ACHN (cell line): ENCODE data around the gene BARHL1.
"Not testable (repeated sequence)": the region's sequence is repeated elsewhere in the genome, so short reads cannot be mapped to it uniquely, and the experiment has no call there.

Experiments used
- DNase-seq: peaks from one replicate; pipeline ENCODE4 v3.0.0-alpha.2; 2015
- in situ Hi-C: cut with HindIII; loops from 2 replicates; pipeline ENCODE4 v1.10.0; 2017; ENCODE audit warnings: low sequenced_read_pairs, low pct_ligation_motif_present, low pct_unique_long_range_greater_than_20kb

Gene BARHL1

DNA sequence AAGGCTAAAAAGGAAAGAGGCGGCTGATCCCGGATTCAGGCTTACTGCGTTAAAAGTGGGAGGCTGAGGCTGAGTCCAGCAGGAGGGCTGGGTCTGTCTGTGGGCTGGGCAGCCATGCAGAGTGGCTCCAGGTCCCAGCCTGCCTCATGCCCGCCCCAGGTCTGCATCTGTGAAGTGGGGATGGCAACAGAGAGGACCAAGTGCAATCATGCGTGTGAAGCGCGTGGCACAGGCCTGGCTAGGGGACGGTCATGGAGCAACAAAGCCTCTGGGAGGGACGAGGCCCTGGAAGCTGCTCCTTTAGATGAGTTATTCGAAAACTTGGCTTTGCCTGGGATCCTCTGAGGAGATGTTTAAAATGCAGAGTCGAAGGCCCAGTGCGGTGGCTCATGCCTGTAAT lies 30.4 kb upstream of the BARHL1 start:
- in situ Hi-C loops = no loop called here
- DNase-seq = no peak

GRCh38 chr9:132554755-132555154 lies 27.7 kb upstream of the BARHL1 start:
- DNase-seq = no peak
- in situ Hi-C loops = no loop called here

GRCh38 chr9:132555528-132555927 lies 26.9 kb upstream of the BARHL1 start:
- in situ Hi-C loops = no loop called here
- DNase-seq = no peak

- in situ Hi-C loops = no loop called here
- no peak for DNase-seq
These were observed 26.2 kb upstream of the BARHL1 start for GRCh38 chr9:132556235-132556634.

DNA sequence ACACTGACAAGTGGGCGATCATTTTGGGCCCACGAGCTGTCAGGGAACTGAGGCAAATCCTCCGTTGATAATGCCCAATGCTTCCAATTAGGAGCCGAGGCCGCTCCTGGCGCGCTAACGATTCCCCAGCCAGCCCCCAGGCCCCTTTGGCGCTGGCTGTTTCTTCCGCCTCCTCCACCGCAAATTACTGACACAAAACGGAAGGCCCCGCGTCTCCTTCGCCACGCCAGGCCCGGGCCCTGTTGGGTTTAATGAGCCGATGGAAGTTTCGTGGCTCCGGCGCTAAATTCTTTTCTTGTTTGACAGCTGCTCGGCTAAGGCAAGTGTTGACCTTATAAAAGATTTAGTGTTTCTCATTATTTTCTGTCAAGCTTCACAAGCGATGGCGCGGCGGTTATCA lies 25.7 kb upstream of the BARHL1 start:
- in situ Hi-C loops = no loop called here
- no peak for DNase-seq

GRCh38 chr9:132557159-132557558 lies 25.2 kb upstream of the BARHL1 start:
- no peak for DNase-seq
- in situ Hi-C loops = no loop called here

- in situ Hi-C loops = no loop called here
- DNase-seq = no peak
These were observed 22.7 kb upstream of the BARHL1 start for GRCh38 chr9:132559711-132560110.

DNA sequence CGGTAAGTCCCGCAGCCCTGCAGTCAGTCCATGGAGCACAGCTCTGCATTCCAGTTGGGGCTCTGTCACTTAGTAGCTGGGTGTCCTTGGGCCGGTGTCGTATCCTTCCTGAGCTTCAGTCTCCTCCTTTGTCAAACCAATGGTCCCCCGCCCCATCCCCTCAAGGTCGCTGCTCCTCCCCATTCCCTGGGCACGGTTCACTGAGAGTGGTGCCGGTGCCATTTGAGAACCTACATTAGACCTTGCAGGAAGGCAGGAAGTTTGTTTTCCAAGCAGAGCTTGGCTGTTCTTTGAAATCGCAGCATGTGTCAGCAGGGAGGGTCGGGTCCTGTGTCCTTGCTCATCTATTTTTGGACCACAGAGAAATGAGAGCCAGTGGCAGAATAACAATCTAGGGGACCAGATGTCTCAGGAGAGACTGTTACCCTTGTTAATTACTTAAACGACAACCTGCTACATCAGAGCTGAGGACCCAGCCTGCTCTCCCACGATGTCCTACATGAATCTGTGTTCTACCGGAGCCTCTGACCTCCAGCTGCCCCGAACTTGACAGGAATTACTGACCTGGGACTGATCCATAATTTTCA lies 21.7 kb upstream of the BARHL1 start:
- in situ Hi-C loops = no loop called here
- DNase-seq = no peak

GRCh38 chr9:132562306-132562573 lies 20.2 kb upstream of the BARHL1 start:
- DNase-seq = no peak
- in situ Hi-C loops = no loop called here

GRCh38 chr9:132564526-132564925 lies 17.9 kb upstream of the BARHL1 start:
- no peak for DNase-seq
- in situ Hi-C loops = no loop called here

DNA sequence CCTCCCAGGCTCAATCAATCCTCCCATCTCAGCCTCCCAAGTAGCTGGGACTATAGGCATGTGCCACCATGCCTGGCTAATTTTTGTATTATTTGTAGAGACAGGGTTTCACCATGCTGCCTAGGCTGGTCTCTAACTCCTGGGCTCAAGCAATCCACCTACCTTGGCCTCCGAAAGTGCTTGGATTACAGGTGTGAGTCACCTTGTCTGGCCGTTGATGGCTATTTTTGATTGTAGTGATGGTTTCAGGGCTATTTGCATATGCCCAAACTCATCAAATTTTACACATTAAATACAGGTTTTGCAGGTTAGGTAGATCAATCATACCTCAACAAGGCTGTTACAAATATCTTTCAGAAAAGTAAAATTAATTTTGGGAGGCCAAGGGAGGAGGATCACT lies 13.6 kb upstream of the BARHL1 start:
- DNase-seq, in situ Hi-C loops: not testable (repeated sequence)

- in situ Hi-C loops = no loop called here
- no peak for DNase-seq
These were observed 10.4 kb upstream of the BARHL1 start for GRCh38 chr9:132571806-132572600.

- DNase-seq = no peak
- in situ Hi-C loops = no loop called here
These were observed 9.5 kb upstream of the BARHL1 start for GRCh38 chr9:132572921-132573320.

GRCh38 chr9:132575005-132575609 lies 7.3 kb upstream of the BARHL1 start:
- DNase-seq = peak; percentile 74
- in situ Hi-C loops = no loop called here

DNA sequence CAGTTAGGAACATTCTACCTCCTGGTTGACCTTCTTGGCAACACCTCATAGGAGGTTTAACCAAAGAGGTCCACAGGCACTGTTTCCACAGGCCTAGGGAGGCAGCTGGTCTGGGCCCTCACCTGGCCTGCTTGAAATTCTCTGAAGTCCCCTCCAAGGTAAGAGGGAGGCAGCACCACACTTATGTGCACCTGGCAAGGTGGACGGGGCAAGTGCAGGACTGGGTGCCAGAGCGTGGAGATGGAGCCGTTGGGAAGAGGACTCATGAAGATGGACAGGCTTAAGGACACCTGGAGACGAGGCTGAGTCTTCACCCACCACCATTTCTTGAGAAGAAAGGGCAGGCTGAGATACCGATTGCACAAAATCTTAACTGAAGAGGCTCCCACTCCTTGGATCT lies 6.6 kb upstream of the BARHL1 start:
- in situ Hi-C loops = no loop called here
- no peak for DNase-seq

GRCh38 chr9:132577119-132577518 lies 5.3 kb upstream of the BARHL1 start:
- no peak for DNase-seq
- in situ Hi-C loops = no loop called here

GRCh38 chr9:132578367-132578932 lies 4.0 kb upstream of the BARHL1 start:
- in situ Hi-C loops = no loop called here

DNA sequence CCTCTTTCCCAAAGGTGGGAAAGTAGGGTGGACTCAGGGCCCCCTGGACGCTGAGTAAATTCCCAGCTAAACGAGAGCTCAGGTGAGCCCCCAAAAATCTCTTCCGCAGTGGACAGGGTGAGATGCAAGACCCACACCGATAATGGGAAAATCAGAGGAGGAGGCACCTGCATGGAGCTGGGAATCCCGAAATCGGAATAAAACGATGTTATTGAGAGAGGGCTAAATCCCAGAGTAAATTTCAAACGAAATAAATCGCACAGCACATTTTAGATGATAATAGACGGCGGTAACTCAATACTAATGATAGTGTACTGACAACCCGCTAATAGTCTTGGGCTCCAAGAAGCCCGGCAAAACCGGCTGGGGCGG lies 3.0 kb upstream of the BARHL1 start:
- no peak for DNase-seq
- in situ Hi-C loops = no loop called here

More at GRCh38 chr9:132578367-132578932, 4.0 kb upstream of the BARHL1 start:
- DNase-seq = no peak

- DNase-seq = no peak
- in situ Hi-C loops = no loop called here
These were observed 579 bp downstream of the BARHL1 start for GRCh38 chr9:132582786-132583583.
